ENCODE data around the gene LIN28A. TPM values are rescaled to one million over a fixed set of nuclear protein-coding genes. Genes with fewer than 3 reads are reported as not detected.
"Not testable (repeated sequence)": the region's sequence is repeated elsewhere in the genome, so short reads cannot be mapped to it uniquely, and the experiment has no call there.

Gene LIN28A
- total and polyA plus RNA-seq, 2 experiments from 2014 or later, result 604 to 1,571 TPM

- not testable (repeated sequence) for H3K79me2 ChIP-seq (replicated peaks; ENCODE audit: insufficient read depth); H3K27me3 ChIP-seq (ENCODE audit: insufficient read depth); H3K36me3 Mint-ChIP-seq (ENCODE audit: low read depth); DNase-seq (ENCODE audit: low spot score); H3K27ac Mint-ChIP-seq; H3K4me3 Mint-ChIP-seq; ATAC-seq; H3K4me3 ChIP-seq; H4K20me1 ChIP-seq (replicated peaks; ENCODE audit: insufficient read depth); H3K9me3 Mint-ChIP-seq; H3F3A ChIP-seq (replicated peaks; ENCODE audit: low read depth); H3K27ac ChIP-seq (ENCODE audit: low read depth); H3K27me3 Mint-ChIP-seq (ENCODE audit: insufficient read depth, low read depth, poor library complexity); H3K4me2 ChIP-seq; H3K36me3 ChIP-seq (ENCODE audit: insufficient read depth); H3K9me2 ChIP-seq (ENCODE audit: insufficient read depth)
- 0 out of 2 replicates have a peak within 1 kb of the TSS, but pooled peaks have one; percentile 23 for H2AFZ ChIP-seq
- H3K4me1 Mint-ChIP-seq, result peaks cover 19% of the 10 kb centered on the region
- 0 out of 2 replicates have a peak, but pooled peaks have one; percentile 20 for TF ChIP-seq CREB1 (CRISPR knock-in tag; IDR thresholded peaks at IDR 0.05; ENCODE audit: low read depth)
- H3K4me1 ChIP-seq (ENCODE audit: insufficient read depth), result peaks cover 10% of the 10 kb centered on the region; the same call in 1 of the 2 replicates
These were observed 38.0 kb upstream of the LIN28A start, which contains the start of gene ZNF683 for GRCh38 chr1:26372611-26373010. ZNF683 (minus strand) TSS chr1:26372750; CDS start chr1:26368571, 4,179 bp downstream.

GRCh38 chr1:26373281-26373680 lies 37.3 kb upstream of the LIN28A start:
- Mint-ChIP-seq H3K4me1 (peaks cover 19% of the 10 kb centered on the region), H3K4me3 (no peak overlapping the region), H3K27ac (no peak overlapping the region), H3K27me3 (ENCODE audit: insufficient read depth, low read depth, poor library complexity) (peaks cover 9% of the 10 kb centered on the region), H3K9me3 (no peaks in the 10 kb centered on the region), H3K36me3 (ENCODE audit: low read depth) (no peaks in the 10 kb centered on the region)
- H3K27ac ChIP-seq (ENCODE audit: low read depth), result no peak overlapping the region
- no peaks in the 10 kb centered on the region for H3K9me2 ChIP-seq (ENCODE audit: insufficient read depth)
- no peaks in the 10 kb centered on the region for H4K20me1 ChIP-seq (replicated peaks; ENCODE audit: insufficient read depth)
- H3K27me3 ChIP-seq (ENCODE audit: insufficient read depth), result no peaks in the 10 kb centered on the region
- ATAC-seq (no peak), DNase-seq (ENCODE audit: low spot score) (no peak)
- H3F3A ChIP-seq (replicated peaks; ENCODE audit: low read depth), result no peaks in the 10 kb centered on the region
- H3K36me3 ChIP-seq (ENCODE audit: insufficient read depth), result no peaks in the 10 kb centered on the region
- peaks cover 10% of the 10 kb centered on the region; the same call in 1 of the 2 replicates for H3K4me1 ChIP-seq (ENCODE audit: insufficient read depth)
- H3K4me2 ChIP-seq, result no peak overlapping the region
- TF ChIP-seq EZH2phosphoT487 (IDR thresholded peaks at IDR 0.05; ENCODE audit: unreplicated experiment) (no peak), ZNF114 (CRISPR knock-in tag; IDR thresholded peaks at IDR 0.05) (no peak), NANOG (IDR thresholded peaks at IDR 0.05; ENCODE audit: borderline replicate concordance) (no peak), EZH2 (IDR thresholded peaks at IDR 0.05; ENCODE audit: low read depth, unreplicated experiment) (no peak), ETS1 (IDR thresholded peaks at IDR 0.05) (no peak), JUNB (IDR thresholded peaks at IDR 0.05; ENCODE audit: unreplicated experiment) (no peak), ZNF462 (CRISPR knock-in tag; IDR thresholded peaks at IDR 0.05) (no peak), ZNF331 (CRISPR knock-in tag; IDR thresholded peaks at IDR 0.05; ENCODE audit: low read depth) (no peak)
- H3K4me3 ChIP-seq, result no peak overlapping the region
- 0 out of 2 replicates have a peak overlapping the region, but pooled peaks have one; percentile 23 for H2AFZ ChIP-seq
- no peaks in the 10 kb centered on the region for H3K79me2 ChIP-seq (replicated peaks; ENCODE audit: insufficient read depth)

Measured in GM23338 (cell line).